RWPE2 (cell line): ENCODE results near the gene ZDHHC11.
"Not testable (repeated sequence)": the region's sequence is repeated elsewhere in the genome, so short reads cannot be mapped to it uniquely, and the experiment has no call there.

Source experiments
- ATAC-seq: fragments of 200-7000 bp; cut with Tn5 transposase; 3 replicates; pipeline ENCODE4 v1.9.1; 2021; ENCODE audit warnings: low read depth
- DNase-seq: peaks from one replicate; pipeline ENCODE4 v3.0.0-alpha.2; 2020; ENCODE audit warnings: low spot score
- H3K27ac ChIP-seq: fragments of 450-650 bp; 2 replicates; pipeline ENCODE4 v1.5.1; 2017; ENCODE audit warnings: mild to moderate bottlenecking; ENCODE audit not compliant: poor library complexity, severe bottlenecking
- H3K27me3 ChIP-seq: fragments of 250-450 bp; sonication (Bioruptor Pico); 2 replicates; pipeline ENCODE4 v1.5.1; 2021; ENCODE audit warnings: mild to moderate bottlenecking, moderate library complexity; ENCODE audit not compliant: insufficient read depth, poor library complexity, severe bottlenecking
- H3K36me3 ChIP-seq: fragments of 250-450 bp; sonication (Bioruptor Pico); 2 replicates; pipeline ENCODE4 v1.5.1; 2020; ENCODE audit warnings: low read depth, mild to moderate bottlenecking, moderate library complexity
- H3K4me1 ChIP-seq: fragments of 250-450 bp; sonication (Bioruptor Pico); 2 replicates; pipeline ENCODE4 v1.5.1; 2021; ENCODE audit warnings: mild to moderate bottlenecking, moderate library complexity; ENCODE audit not compliant: insufficient read depth, poor library complexity, severe bottlenecking
- H3K4me3 ChIP-seq: fragments of 250-450 bp; sonication (Bioruptor Pico); 2 replicates; pipeline ENCODE4 v1.5.1; 2021; ENCODE audit warnings: mild to moderate bottlenecking, moderate library complexity; ENCODE audit not compliant: severe bottlenecking
- H3K9me3 ChIP-seq: fragments of 250-450 bp; sonication (Bioruptor Pico); 2 replicates; pipeline ENCODE4 v1.5.1; 2021; ENCODE audit warnings: mild to moderate bottlenecking, moderate library complexity; ENCODE audit not compliant: severe bottlenecking
- TF ChIP-seq, protein P1 (sequence below): fragments of 450-650 bp; IDR thresholded peaks from one replicate; pipeline ENCODE4 v1.5.1; 2017; ENCODE audit warnings: mild to moderate bottlenecking, moderate library complexity; ENCODE audit not compliant: poor library complexity, severe bottlenecking

Gene ZDHHC11

DNA sequence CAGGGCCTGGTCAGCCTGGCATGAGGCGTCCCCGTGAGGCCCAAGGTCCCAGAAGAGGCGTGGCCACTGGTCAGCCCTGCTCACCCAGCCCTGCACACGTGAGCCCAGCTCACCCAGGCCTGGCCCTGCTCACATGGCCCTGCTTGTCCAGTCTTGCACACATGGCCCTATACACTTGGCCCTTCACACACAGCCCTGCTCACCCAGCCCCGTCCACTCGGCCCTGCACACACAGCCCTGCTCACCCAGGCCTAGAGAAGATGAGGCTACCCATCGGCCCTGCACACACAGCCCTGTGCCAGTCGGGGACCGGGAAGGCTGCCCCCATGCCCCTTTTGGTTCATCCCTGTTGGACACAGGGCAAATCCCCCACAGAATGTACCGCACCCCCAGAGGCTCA is 94.6 kb downstream of the ZDHHC11 start:
- TF ChIP-seq, protein P1, sequence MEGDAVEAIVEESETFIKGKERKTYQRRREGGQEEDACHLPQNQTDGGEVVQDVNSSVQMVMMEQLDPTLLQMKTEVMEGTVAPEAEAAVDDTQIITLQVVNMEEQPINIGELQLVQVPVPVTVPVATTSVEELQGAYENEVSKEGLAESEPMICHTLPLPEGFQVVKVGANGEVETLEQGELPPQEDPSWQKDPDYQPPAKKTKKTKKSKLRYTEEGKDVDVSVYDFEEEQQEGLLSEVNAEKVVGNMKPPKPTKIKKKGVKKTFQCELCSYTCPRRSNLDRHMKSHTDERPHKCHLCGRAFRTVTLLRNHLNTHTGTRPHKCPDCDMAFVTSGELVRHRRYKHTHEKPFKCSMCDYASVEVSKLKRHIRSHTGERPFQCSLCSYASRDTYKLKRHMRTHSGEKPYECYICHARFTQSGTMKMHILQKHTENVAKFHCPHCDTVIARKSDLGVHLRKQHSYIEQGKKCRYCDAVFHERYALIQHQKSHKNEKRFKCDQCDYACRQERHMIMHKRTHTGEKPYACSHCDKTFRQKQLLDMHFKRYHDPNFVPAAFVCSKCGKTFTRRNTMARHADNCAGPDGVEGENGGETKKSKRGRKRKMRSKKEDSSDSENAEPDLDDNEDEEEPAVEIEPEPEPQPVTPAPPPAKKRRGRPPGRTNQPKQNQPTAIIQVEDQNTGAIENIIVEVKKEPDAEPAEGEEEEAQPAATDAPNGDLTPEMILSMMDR, result no peak
- no peaks in the 10 kb centered on the region for H3K9me3 ChIP-seq
- no peak for ATAC-seq
- H3K36me3 ChIP-seq, result no peaks in the 10 kb centered on the region
- H3K4me1 ChIP-seq, result no peaks in the 10 kb centered on the region
- H3K27ac ChIP-seq, result no peak overlapping the region
- no peaks in the 10 kb centered on the region for H3K27me3 ChIP-seq
- DNase-seq, result no peak
- H3K4me3 ChIP-seq, result no peak overlapping the region

DNA sequence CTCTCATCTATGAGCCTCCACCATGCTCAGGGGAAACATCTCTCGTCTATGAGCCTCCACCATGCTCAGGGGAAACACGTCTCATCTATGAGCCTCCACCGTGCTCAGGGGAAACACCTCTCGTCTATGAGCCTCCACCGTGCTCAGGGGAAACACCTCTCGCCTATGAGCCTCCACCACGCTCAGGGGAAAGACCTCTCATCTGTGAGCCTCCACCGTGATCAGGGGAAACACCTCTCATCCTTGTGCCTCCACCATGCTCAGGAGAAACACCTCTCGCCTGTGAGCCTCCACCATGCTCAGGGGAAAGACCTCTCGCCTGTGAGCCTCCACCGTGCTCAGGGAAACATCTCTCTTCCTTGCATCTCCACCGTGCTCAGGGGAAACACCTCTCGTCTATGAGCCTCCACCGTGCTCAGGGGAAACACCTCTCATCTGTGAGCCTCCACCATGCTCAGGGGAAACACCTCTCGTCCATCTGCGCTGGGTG is 96.6 kb downstream of the ZDHHC11 start:
- not testable (repeated sequence) for H3K9me3 ChIP-seq, H3K4me3 ChIP-seq, ATAC-seq, H3K36me3 ChIP-seq, DNase-seq, H3K27ac ChIP-seq, H3K4me1 ChIP-seq, H3K27me3 ChIP-seq

DNA sequence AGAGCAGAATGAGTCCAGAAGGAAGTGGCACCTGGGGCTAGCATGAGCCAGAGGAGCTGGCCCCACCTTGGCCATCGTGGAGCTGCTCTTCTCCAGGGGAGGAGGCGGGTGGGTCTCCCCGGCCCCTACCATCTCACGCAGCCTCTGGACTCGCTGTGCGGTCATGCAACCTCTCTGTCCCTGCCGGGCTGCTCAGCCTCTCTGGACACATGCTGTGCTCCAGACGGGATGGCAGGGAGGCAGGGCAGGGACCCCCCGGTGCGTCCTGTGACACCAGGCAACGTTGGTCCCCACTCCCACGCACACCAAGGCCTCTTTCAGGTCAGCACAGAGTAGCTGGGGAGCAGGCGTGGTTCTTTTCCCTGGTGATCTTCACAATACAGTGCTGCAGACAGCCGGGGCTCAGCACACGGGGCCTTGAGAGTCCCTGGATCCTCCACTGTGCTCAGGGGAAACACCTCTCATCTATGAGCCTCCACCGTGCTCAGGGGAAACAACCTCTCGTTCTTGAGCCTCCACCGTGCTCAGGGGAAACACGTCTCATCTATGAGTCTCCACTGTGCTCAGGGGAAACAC is 97.1 kb downstream of the ZDHHC11 start:
- ATAC-seq, H3K27ac ChIP-seq, H3K27me3 ChIP-seq, H3K4me3 ChIP-seq, H3K4me1 ChIP-seq, H3K36me3 ChIP-seq, DNase-seq, H3K9me3 ChIP-seq: not testable (repeated sequence)

DNA sequence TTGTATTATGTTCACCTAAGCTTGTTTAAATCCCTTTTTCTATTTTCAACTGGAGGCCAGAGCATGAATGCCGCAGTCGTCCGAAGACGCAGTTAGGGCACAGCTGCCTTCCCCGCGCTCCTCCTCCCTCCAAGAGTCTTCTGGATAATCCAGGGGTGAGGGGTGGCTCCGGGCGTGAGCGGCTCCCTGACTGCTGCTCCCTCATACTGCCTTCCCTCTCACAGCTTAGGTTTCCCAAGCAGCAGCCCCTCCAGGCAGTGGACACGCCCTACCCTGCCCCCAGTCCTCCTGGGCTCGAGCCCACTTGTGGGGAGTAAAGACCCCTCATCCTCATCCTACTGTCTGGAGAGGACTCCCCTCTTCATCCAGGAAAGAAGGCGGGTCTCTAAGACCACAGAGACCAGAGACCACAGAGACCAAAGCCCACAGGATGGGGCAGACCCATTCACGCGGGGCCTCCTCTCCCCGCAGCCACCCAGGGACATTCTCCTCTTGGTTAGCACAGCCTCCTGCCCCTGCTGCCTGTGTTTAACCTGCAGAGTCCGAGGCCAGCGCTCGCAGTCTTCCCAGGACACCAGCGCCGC is 98.2 kb downstream of the ZDHHC11 start:
- not testable (repeated sequence) for H3K27ac ChIP-seq, H3K4me1 ChIP-seq, ATAC-seq, H3K9me3 ChIP-seq, DNase-seq, H3K36me3 ChIP-seq, H3K27me3 ChIP-seq, H3K4me3 ChIP-seq

DNA sequence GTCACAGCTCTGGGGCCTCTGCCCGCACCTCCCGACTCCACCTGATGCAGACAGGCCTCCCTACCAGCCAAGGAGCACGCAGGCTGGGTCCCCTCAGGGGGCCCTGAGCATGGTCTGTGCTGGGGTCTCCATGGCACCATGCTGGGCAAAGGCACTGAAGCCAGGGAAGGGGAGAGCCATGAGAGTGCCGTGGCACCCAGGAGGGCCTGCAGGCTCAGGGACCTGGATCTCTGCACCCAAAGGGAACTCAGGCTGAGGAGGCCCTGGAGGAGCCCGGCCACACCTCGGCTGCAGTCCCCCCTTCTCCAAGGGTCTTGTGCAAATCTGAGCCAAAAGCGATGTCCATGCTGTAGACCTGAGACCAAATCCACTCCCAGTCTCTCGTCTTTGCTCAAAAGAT is 98.8 kb downstream of the ZDHHC11 start:
- not testable (repeated sequence) for H3K27me3 ChIP-seq, ATAC-seq, DNase-seq, H3K9me3 ChIP-seq, H3K36me3 ChIP-seq, H3K27ac ChIP-seq, H3K4me1 ChIP-seq, H3K4me3 ChIP-seq

DNA sequence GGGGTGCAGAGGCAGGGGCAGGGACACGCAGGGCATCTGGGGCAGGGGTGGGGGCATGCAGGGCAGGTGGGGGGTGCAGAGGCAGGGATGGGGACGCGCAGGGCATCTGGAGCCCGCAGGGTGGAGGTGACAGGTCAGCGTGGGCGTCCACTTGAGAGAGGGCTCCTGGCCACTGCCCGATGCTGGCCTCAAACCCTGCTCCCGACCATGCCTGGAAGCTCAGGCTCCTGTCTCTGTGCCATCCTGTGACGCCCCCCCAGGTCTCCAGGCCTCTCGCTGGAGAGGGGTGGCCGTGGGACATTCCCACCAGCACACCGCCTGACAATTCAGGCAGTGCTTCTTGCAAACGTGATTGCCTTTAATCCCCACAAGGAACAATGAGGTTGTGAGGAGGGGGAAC is 99.3 kb downstream of the ZDHHC11 start:
- TF ChIP-seq, protein P1, result no peak
- H3K27me3 ChIP-seq, result no peaks in the 10 kb centered on the region
- H3K36me3 ChIP-seq, result no peaks in the 10 kb centered on the region
- no peaks in the 10 kb centered on the region for H3K4me1 ChIP-seq
- no peak overlapping the region for H3K4me3 ChIP-seq
- DNase-seq (no peak), ATAC-seq (no peak)
- no peaks in the 10 kb centered on the region for H3K9me3 ChIP-seq
- no peak overlapping the region for H3K27ac ChIP-seq

DNA sequence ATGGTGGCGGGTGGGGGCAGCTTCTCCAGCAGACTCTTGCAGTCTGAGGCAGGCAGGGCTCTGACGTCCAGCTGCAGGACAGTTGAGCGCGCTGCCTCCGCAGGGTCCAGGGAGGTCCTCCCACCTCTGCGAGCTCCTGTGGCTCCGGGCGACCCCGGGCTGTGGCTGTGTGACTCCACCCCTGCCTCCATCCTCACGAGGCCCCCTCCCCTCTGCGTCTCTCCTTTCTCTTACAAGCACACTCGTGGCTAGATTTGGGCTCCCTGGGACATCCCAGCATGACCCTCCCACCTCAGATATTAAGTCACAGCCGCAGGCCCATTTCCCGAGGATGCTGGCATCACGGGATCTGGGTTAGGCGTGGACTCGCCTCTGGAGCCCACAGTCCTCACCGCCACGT is 100.6 kb downstream of the ZDHHC11 start:
- not testable (repeated sequence) for H3K36me3 ChIP-seq, ATAC-seq, H3K9me3 ChIP-seq, DNase-seq, H3K27me3 ChIP-seq, H3K27ac ChIP-seq, H3K4me3 ChIP-seq, H3K4me1 ChIP-seq
